IMR-90 (cell line): ENCODE data around the gene EGLN1. TPM values are rescaled to one million over a fixed set of nuclear protein-coding genes. Genes with fewer than 3 reads are reported as not detected.

Experiments
- ATAC-seq: fragments of 200-7000 bp; cut with Tn5 transposase; 2 replicates; pipeline ENCODE4 v1.9.1; 2020; ENCODE audit warnings: low read depth, mild to moderate bottlenecking, moderate library complexity
- BruUV-seq: library from RNA; stranded (reverse); fragments of 400-500 nt; replicated peaks from 2 replicates; lab custom pipeline; 2021; lab: Mats Ljungman, UMichigan
- CTCF ChIA-PET: fragments of 300-600 bp; formaldehyde crosslinking; extraction: SDS; loops from one replicate; lab custom pipeline; 2021; ENCODE audit warnings: antibody characterized with exemption; lab: Yijun Ruan, JAX
- POLR2A ChIA-PET: fragments of 300-600 bp; sonication (Branson Sonifier 250); formaldehyde crosslinking; loops from one replicate; lab custom pipeline; 2022; ENCODE audit warnings: antibody characterized with exemption; ENCODE audit not compliant: unreplicated experiment; lab: Charles Lee
- DNase-seq: peaks from one replicate; pipeline ENCODE4 v3.0.0; 2013
- H2AFZ ChIP-seq: replicated peaks from 2 replicates; pipeline ENCODE3; 2013; ENCODE audit warnings: low read length, mild to moderate bottlenecking; ENCODE audit not compliant: poor library complexity
- H2AK5ac ChIP-seq: 2 replicates; pipeline ENCODE4 v1.6.1; 2013; ENCODE audit warnings: low read depth, low read length, inconsistent platforms
- H2AK9ac ChIP-seq: replicated peaks from 2 replicates; pipeline ENCODE3; 2013; ENCODE audit warnings: mild to moderate bottlenecking, low read depth, low read length, moderate library complexity; ENCODE audit not compliant: poor library complexity
- H2BK120ac ChIP-seq: 2 replicates; pipeline ENCODE4 v1.6.1; 2013; ENCODE audit warnings: low read depth, low read length, inconsistent platforms
- H2BK15ac ChIP-seq: 3 replicates; pipeline ENCODE4 v1.6.1; 2013; ENCODE audit warnings: low read depth, low read length, inconsistent platforms
- H2BK20ac ChIP-seq: 2 replicates; pipeline ENCODE4 v1.6.1; 2013; ENCODE audit warnings: low read depth, mild to moderate bottlenecking, inconsistent platforms, low read length, moderate library complexity
- H2BK5ac ChIP-seq: 2 replicates; pipeline ENCODE4 v1.6.1; 2013; ENCODE audit warnings: mild to moderate bottlenecking, low read depth, low read length, inconsistent platforms; ENCODE audit not compliant: poor library complexity, severe bottlenecking
- H3K14ac ChIP-seq: replicated peaks from 2 replicates; pipeline ENCODE4 v1.6.1; 2013; ENCODE audit warnings: low read depth, low read length, inconsistent platforms
- H3K18ac ChIP-seq: 2 replicates; pipeline ENCODE4 v1.6.1; 2013; ENCODE audit warnings: low read depth, low read length, control low read depth
- H3K23ac ChIP-seq: 2 replicates; pipeline ENCODE4 v1.6.1; 2013; ENCODE audit warnings: low read depth, low read length, inconsistent platforms
- H3K27ac ChIP-seq: 2 replicates; pipeline ENCODE4 v1.5.1; 2013; ENCODE audit warnings: mild to moderate bottlenecking, control low read depth, low read length; ENCODE audit not compliant: insufficient read depth
- H3K27me3 ChIP-seq: 2 replicates; pipeline ENCODE4 v1.6.1; 2013; ENCODE audit warnings: low read length; ENCODE audit not compliant: control insufficient read depth, insufficient read depth
- H3K36me3 ChIP-seq: 2 replicates; pipeline ENCODE4 v1.6.1; 2013; ENCODE audit warnings: low read length, mixed read lengths; ENCODE audit not compliant: control insufficient read depth, insufficient read depth
- H3K4ac ChIP-seq: 2 replicates; pipeline ENCODE4 v1.6.1; 2013; ENCODE audit warnings: low read depth, low read length, inconsistent platforms
- H3K4me1 ChIP-seq: 2 replicates; pipeline ENCODE4 v1.6.1; 2013; ENCODE audit warnings: low read length, mixed read lengths; ENCODE audit not compliant: control insufficient read depth, insufficient read depth
- H3K4me2 ChIP-seq: 2 replicates; pipeline ENCODE4 v1.6.1; 2013; ENCODE audit warnings: low read depth, mild to moderate bottlenecking, control low read depth, low read length, moderate library complexity
- H3K4me3 ChIP-seq: 2 replicates; pipeline ENCODE4 v1.5.1; 2013; ENCODE audit warnings: low read depth, mild to moderate bottlenecking, control low read depth, low read length, moderate library complexity; ENCODE audit not compliant: insufficient read depth
- H3K56ac ChIP-seq: 2 replicates; pipeline ENCODE4 v1.6.1; 2013; ENCODE audit warnings: low read length, inconsistent platforms; ENCODE audit not compliant: insufficient read depth; ENCODE audit errors: extremely low read depth
- H3K79me1 ChIP-seq, 2 experiments: 2 replicates each; pipeline ENCODE4 v1.6.1; 2013; ENCODE audit warnings: low read length in 2 of 2, inconsistent platforms in 1 of 2, low read depth in 1 of 2
- H3K9ac ChIP-seq: 2 replicates; pipeline ENCODE4 v1.6.1; 2013; ENCODE audit warnings: low read depth, low read length, control low read depth
- H3K9me1 ChIP-seq: 2 replicates; pipeline ENCODE4 v1.6.1; 2013; ENCODE audit warnings: low read length, inconsistent platforms; ENCODE audit not compliant: insufficient read depth
- H3K9me3 ChIP-seq: 2 replicates; pipeline ENCODE4 v1.6.1; 2013; ENCODE audit warnings: low read length; ENCODE audit not compliant: control insufficient read depth, insufficient read depth
- H4K20me1 ChIP-seq: 2 replicates; pipeline ENCODE4 v1.6.1; 2013; ENCODE audit warnings: low read length, inconsistent platforms; ENCODE audit not compliant: insufficient read depth
- H4K5ac ChIP-seq: 2 replicates; pipeline ENCODE4 v1.6.1; 2013; ENCODE audit warnings: mild to moderate bottlenecking, low read depth, low read length, control low read depth
- H4K8ac ChIP-seq, 2 experiments: 2 replicates each; pipeline ENCODE4 v1.6.1; 2013; ENCODE audit warnings: low read depth in 2 of 2, low read length in 2 of 2, control low read depth in 1 of 2, inconsistent platforms in 1 of 2
- H4K91ac ChIP-seq: 2 replicates; pipeline ENCODE4 v1.6.1; 2013; ENCODE audit warnings: low read depth, low read length, inconsistent platforms; ENCODE audit not compliant: insufficient read depth
- ELK1 ChIP-seq: fragments of 150-350 bp; IDR thresholded peaks from 2 replicates; pipeline ENCODE4 v1.6.1; 2016; ENCODE audit warnings: low read depth, mild to moderate bottlenecking, low read length, moderate library complexity, borderline replicate concordance
- FOS ChIP-seq: fragments of 150-350 bp; IDR thresholded peaks from 2 replicates; pipeline ENCODE4 v1.6.1; 2016; ENCODE audit warnings: low read depth, low read length
- MXI1 ChIP-seq: IDR thresholded peaks from 2 replicates; pipeline ENCODE4 v1.6.1; 2012; ENCODE audit warnings: low read depth, mild to moderate bottlenecking, low read length, moderate library complexity, borderline replicate concordance
- POLR2A ChIP-seq: IDR thresholded peaks from 2 replicates; pipeline ENCODE4 v1.6.1; 2012; ENCODE audit warnings: mild to moderate bottlenecking, low read depth, low read length
- SMC3 ChIP-seq: fragments of 150-350 bp; IDR thresholded peaks from 2 replicates; pipeline ENCODE4 v1.6.1; 2016; ENCODE audit warnings: low read depth, mild to moderate bottlenecking, antibody characterized with exemption, low read length, moderate library complexity
- USF2 ChIP-seq: fragments of 150-350 bp; IDR thresholded peaks from 2 replicates; pipeline ENCODE4 v1.6.1; 2017; ENCODE audit warnings: mild to moderate bottlenecking, antibody characterized with exemption, low read length, low read depth
- dilution Hi-C: fragments of 300-500 bp; cut with HindIII; formaldehyde crosslinking; loops from one replicate; pipeline ENCODE4 v1.14.3; 2018; ENCODE audit warnings: low sequenced_read_pairs; ENCODE audit not compliant: unreplicated experiment
- in situ Hi-C: fragments of 300-500 bp; cut with MboI; formaldehyde crosslinking; loops from 3 replicates; pipeline ENCODE4 v1.14.3; 2019; ENCODE audit warnings: low sequenced_read_pairs, inconsistent platforms, mixed read lengths
- intact Hi-C: fragments of 100-400 bp; cut with micrococcal nuclease; formaldehyde crosslinking; loops from 2 replicates; pipeline ENCODE4 v1.10.0; 2022
- polyA plus RNA-seq, 3 experiments: library from polyadenylated mRNA; depleted of rRNA; stranded (reverse); fragments of >200 nt; gene quantifications; 2 replicates each; pipeline ENCODE4 v1.2.3, GENCODE V29; 2012; ENCODE audit warnings: low replicate concordance in 1 of 3
- total RNA-seq: library from RNA; depleted of rRNA; stranded (reverse); fragments of >200 nt; gene quantifications from 2 replicates; pipeline ENCODE4 v1.2.3, GENCODE V29; 2012

The EGLN1 gene
- total and polyA plus RNA-seq, 2 of the 4 experiments (the other 2 are of a cell fraction): 25.7 to 26.9 TPM

- no peak overlapping the region for H2BK5ac ChIP-seq
- no peak overlapping the region for H2AK9ac ChIP-seq
- no peaks in the 10 kb centered on the region for H3K36me3 ChIP-seq
- no TSS peak for BruUV-seq
- H3K4me2 ChIP-seq: no peak overlapping the region
- H3K9me1 ChIP-seq: peaks cover 16% of the 10 kb centered on the region
- no peak overlapping the region; the same call in 1 of the 2 replicates for H3K9ac ChIP-seq
- H3K14ac ChIP-seq: no peak overlapping the region
- DNase-seq (no peak), ATAC-seq (no peak)
- H2AK5ac ChIP-seq: no peak overlapping the region
- CTCF ChIA-PET: no interaction called here
- H2BK15ac ChIP-seq: no peak overlapping the region
- intact Hi-C loops (loop anchor here (2.0 kb wide), 1 partner anchor 27 kb away; no protein-coding TSS in a partner anchor), dilution Hi-C loops (no loop called here), in situ Hi-C loops (no loop called here)
- H3K4me1 ChIP-seq: peaks cover 7% of the 10 kb centered on the region
- H3K23ac ChIP-seq: no peak overlapping the region
- POLR2A ChIA-PET: no interaction called here
- H3K27ac ChIP-seq: no peak overlapping the region
- no peak overlapping the region for H4K5ac ChIP-seq
- no peaks in the 10 kb centered on the region for H3K27me3 ChIP-seq
- H3K9me3 ChIP-seq: no peaks in the 10 kb centered on the region
- no peak overlapping the region for H3K18ac ChIP-seq
- no peak overlapping the region for H4K91ac ChIP-seq
- TF ChIP-seq MXI1 (no peak), ELK1 (no peak), POLR2A (no peak), FOS (no peak), USF2 (no peak), SMC3 (no peak)
- no peak overlapping the region for H2AFZ ChIP-seq
- peaks cover 29 to 69% of the 10 kb centered on the region in 2 experiments for H3K79me1 ChIP-seq
- H3K56ac ChIP-seq: no peak overlapping the region
- peaks cover 43% of the 10 kb centered on the region for H4K20me1 ChIP-seq
- no peak overlapping the region for H4K8ac ChIP-seq
- no peak overlapping the region for H2BK20ac ChIP-seq
- H3K4me3 ChIP-seq: no peak overlapping the region
- H3K4ac ChIP-seq: no peak overlapping the region
- no peak overlapping the region for H2BK120ac ChIP-seq
Observed at GRCh38 chr1:231393668-231394067, 28.4 kb downstream of the EGLN1 start.
